Effector memory CD4-positive, alpha-beta T cell (primary cell): Measurements from ENCODE around the gene AAK1.

Experiments
- DNase-seq, 3 donors: peaks; one replicate each; pipeline ENCODE4 v3.0.0-alpha.2; 2020
- H3K27ac ChIP-seq: 2 replicates; pipeline ENCODE4 v1.7.0; 2013; ENCODE audit warnings: mild to moderate bottlenecking, low read length, moderate library complexity; ENCODE audit not compliant: insufficient read depth, poor library complexity, severe bottlenecking
- H3K27me3 ChIP-seq: replicated peaks from 2 replicates; pipeline ENCODE4 v1.7.0; 2013; ENCODE audit warnings: mild to moderate bottlenecking, low read length; ENCODE audit not compliant: insufficient read depth, control insufficient read depth, poor library complexity, severe bottlenecking
- H3K36me3 ChIP-seq: 2 replicates; pipeline ENCODE4 v1.7.0; 2013; ENCODE audit warnings: mild to moderate bottlenecking, low read length, moderate library complexity; ENCODE audit not compliant: control insufficient read depth, insufficient read depth
- H3K4me1 ChIP-seq: 2 replicates; pipeline ENCODE4 v1.7.0; 2013; ENCODE audit warnings: low read length, mild to moderate bottlenecking; ENCODE audit not compliant: control insufficient read depth, insufficient read depth, poor library complexity, severe bottlenecking
- H3K4me3 ChIP-seq: 2 replicates; pipeline ENCODE4 v1.7.0; 2013; ENCODE audit warnings: low read length, low read depth, mild to moderate bottlenecking; ENCODE audit not compliant: insufficient read depth, poor library complexity, severe bottlenecking
- H3K9me3 ChIP-seq: 2 replicates; pipeline ENCODE4 v1.7.0; 2013; ENCODE audit warnings: mild to moderate bottlenecking, low read length, moderate library complexity; ENCODE audit not compliant: control insufficient read depth

The AAK1 gene

DNA sequence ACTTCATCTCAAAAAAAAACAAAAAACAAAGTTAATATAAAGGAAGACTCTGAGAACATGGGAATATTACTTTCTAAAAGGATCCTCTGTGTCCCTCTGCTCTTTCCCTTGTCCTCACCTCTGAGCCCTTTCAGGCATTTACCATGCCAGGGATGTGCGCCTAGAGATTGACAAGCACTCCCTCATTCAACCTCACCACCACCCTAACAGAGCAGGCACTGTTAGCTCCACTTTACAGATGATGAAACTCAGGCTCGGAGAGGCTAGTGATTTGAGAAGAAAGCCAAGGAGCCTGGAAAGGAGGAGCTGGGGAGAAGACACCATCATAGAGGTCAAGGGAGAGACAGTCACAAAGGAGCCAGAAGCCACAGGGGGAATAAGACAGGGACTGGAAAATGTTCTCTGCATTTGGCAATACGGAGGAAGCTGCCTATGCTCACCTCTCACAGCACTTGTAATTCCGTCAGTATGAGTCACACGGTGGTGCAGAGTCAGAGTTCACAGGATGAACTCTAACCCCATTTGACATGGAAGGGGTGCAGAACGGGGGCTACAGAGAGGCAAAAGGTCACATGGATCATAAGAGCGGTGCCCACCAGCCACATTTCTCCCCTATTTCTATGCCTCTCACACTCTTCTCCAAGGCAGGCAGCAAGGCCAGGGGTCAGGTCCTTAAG, 104.5 kb downstream of the AAK1 start:
- Histone ChIP-seq H3K27ac (no peak overlapping the region), H3K36me3 (peaks cover 80% of the 10 kb centered on the region), H3K4me3 (no peak overlapping the region), H3K27me3 (no peaks in the 10 kb centered on the region), H3K4me1 (no peaks in the 10 kb centered on the region), H3K9me3 (no peaks in the 10 kb centered on the region)
- DNase-seq = no peak

DNA sequence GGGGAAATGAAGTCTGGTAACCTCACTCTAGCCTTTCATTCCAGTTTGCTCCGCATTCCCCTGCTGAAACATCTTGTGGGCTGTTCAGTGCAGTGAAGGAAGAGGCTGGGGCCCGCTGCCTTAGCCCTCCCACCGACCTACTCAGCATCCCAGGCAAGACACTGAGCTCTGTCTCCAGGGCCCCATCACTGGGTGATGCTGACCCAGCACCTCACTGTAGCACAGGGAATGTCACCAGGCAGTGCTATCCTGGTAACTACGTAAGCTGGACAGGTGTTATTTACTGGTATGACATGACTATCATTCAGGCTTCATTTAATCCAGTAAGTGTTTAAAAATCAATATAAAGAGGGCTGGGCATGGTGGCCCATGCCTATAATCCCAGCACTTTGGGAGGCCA, 105.3 kb downstream of the AAK1 start:
- Histone ChIP-seq H3K36me3 (peaks cover 87% of the 10 kb centered on the region), H3K27ac (no peak overlapping the region), H3K4me3 (no peak overlapping the region), H3K27me3 (no peaks in the 10 kb centered on the region), H3K9me3 (peaks cover 4% of the 10 kb centered on the region), H3K4me1 (no peaks in the 10 kb centered on the region)
- no peak for DNase-seq

DNA sequence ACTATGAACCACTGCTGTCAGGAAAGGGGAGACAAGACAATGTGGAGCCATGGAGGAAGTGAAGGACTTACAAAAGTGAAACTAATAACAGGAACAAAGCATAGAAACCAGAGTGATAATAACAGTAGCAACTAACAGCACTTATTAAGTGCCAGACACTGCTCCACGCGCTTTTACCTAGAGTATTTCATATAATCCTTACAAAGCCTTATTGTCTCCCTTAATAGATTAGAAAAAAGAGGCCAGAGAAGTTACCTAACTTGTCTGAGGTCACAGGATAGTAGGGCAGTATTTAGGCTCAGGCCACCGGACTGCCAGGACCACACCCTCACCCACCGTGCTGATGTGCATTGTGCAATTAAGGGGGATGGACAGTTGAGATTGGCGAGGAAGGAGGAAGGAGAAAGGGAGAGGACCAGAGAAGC, 107.7 kb downstream of the AAK1 start:
- no peak overlapping the region for H3K4me3 ChIP-seq
- peaks cover 93% of the 10 kb centered on the region for H3K36me3 ChIP-seq
- H3K9me3 ChIP-seq = peaks cover 4% of the 10 kb centered on the region
- H3K4me1 ChIP-seq = no peaks in the 10 kb centered on the region
- no peak for DNase-seq
- H3K27ac ChIP-seq = no peak overlapping the region
- no peaks in the 10 kb centered on the region for H3K27me3 ChIP-seq

GRCh38 chr2:69531186-69531585, 112.4 kb downstream of the AAK1 start:
- Histone ChIP-seq H3K27ac (no peak overlapping the region), H3K36me3 (peaks cover 85% of the 10 kb centered on the region), H3K4me1 (no peaks in the 10 kb centered on the region), H3K4me3 (no peak overlapping the region), H3K9me3 (peaks cover 4% of the 10 kb centered on the region), H3K27me3 (no peaks in the 10 kb centered on the region)
- DNase-seq = no peak

DNA sequence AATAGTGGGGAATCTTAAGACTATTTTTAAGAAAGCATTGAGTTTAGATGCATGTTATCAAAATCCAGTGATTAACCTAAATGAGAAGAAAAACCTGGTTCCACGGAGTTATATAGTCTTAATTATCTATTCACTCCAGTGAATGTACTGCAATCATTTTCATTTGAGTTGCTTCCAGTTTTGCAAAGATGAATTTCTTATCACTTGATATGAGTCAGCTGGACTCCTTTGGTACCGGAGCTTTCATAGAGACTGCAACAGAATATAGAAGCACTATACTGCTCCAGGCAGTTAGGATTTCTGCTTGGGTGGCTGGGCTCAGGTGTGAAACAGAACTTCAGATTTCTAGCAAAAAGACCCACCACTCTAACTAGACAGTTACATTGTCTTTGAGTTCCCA, 114.1 kb downstream of the AAK1 start:
- DNase-seq = no peak
- Histone ChIP-seq H3K27me3 (no peaks in the 10 kb centered on the region), H3K36me3 (peaks cover 85% of the 10 kb centered on the region), H3K4me3 (no peak overlapping the region), H3K27ac (no peak overlapping the region), H3K9me3 (peaks cover 4% of the 10 kb centered on the region), H3K4me1 (no peaks in the 10 kb centered on the region)

DNA sequence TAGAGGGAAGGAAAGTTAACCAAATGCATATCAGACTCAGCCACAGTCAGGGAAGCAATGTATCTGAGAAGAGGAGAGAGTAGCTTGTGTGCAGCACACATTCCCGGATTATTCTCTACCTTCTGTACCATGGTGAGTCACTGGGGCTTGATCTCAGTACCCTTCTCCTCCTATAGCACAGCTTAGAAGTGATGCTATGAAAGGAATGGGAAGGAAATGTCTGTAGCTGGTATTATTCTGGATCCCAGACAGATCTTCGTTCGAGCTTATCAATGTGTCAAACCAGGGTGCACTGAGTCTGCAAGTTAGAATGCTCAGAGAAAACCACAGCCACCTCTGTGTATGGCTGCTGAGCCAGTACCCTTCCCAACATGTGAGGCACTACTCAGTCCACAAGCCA, 118.3 kb downstream of the AAK1 start:
- Histone ChIP-seq H3K27ac (no peak overlapping the region), H3K9me3 (no peaks in the 10 kb centered on the region), H3K36me3 (peaks cover 79% of the 10 kb centered on the region), H3K4me3 (no peak overlapping the region), H3K4me1 (no peaks in the 10 kb centered on the region), H3K27me3 (no peaks in the 10 kb centered on the region)
- no peak for DNase-seq

GRCh38 chr2:69524799-69525198, 118.7 kb downstream of the AAK1 start:
- no peaks in the 10 kb centered on the region for H3K27me3 ChIP-seq
- no peaks in the 10 kb centered on the region for H3K9me3 ChIP-seq
- no peak overlapping the region for H3K27ac ChIP-seq
- no peaks in the 10 kb centered on the region for H3K4me1 ChIP-seq
- H3K36me3 ChIP-seq = peaks cover 80% of the 10 kb centered on the region
- no peak for DNase-seq
- H3K4me3 ChIP-seq = no peak overlapping the region

DNA sequence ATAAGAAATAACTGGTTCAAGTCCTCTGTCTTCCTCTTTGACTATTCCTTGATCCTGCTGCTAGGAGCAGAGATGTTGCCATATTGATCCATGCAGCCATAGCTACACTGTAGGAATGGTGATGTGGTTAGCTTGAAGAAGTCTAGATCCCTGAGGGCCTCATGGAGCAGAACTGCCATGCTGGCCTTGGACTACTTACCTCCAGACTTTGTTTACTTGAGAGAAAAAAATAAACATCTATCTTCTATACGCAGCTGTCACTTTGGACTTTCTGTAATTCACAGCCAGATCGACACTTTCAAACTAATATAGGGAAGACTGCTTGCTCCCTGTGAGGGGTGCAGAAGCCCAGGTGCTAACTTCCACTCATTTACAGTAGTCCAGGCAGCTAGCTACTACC, 121.8 kb downstream of the AAK1 start:
- no peak overlapping the region for H3K27ac ChIP-seq
- H3K36me3 ChIP-seq = peaks cover 86% of the 10 kb centered on the region
- no peak overlapping the region for H3K4me3 ChIP-seq
- H3K4me1 ChIP-seq = no peaks in the 10 kb centered on the region
- no peaks in the 10 kb centered on the region for H3K9me3 ChIP-seq
- no peaks in the 10 kb centered on the region for H3K27me3 ChIP-seq
- DNase-seq = no peak

DNA sequence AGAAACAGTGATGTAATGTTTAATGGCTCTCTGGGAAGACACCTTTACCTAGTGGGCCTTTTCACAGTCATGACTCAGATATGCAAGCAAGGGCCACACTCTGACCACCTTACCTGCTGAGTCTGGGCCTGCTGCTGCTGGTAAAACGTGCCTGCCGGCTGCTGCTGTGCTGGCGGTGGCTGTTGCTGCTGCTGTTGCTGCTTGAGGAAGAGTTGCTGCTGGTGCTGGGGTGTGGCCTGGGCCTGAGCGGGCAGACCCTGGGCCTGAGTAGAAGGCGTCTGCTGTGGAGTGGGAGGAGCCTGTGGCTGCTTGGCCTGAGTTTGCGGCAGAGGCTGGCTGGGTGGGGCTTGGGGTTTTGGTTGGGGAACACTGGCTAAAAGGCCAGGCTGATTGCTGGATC, 124.7 kb downstream of the AAK1 start:
- no peaks in the 10 kb centered on the region for H3K4me1 ChIP-seq
- H3K27me3 ChIP-seq = no peaks in the 10 kb centered on the region
- no peak for DNase-seq
- H3K27ac ChIP-seq = no peak overlapping the region
- no peaks in the 10 kb centered on the region for H3K9me3 ChIP-seq
- peaks cover 90% of the 10 kb centered on the region for H3K36me3 ChIP-seq
- no peak overlapping the region for H3K4me3 ChIP-seq

DNA sequence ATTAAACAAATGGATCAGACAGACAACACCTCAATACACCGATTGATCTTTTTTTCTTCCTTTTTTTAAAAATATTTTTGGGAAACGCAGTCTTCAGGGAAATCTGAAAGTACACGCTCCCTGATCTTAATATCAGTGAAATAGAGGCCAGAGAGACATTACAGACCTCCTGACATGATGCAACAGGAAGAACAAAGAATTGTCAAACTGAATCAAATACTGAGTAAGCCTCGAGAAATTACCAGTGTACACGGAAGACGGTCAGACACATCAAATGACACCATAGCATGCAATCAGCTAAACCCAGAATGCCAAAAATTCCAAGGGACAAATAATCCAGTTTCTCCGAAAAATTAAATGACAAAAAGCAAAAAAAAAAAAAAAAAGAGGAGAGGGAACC, 126.1 kb downstream of the AAK1 start:
- no peak for DNase-seq
- peaks cover 92% of the 10 kb centered on the region for H3K36me3 ChIP-seq
- H3K27ac ChIP-seq = no peak overlapping the region
- H3K9me3 ChIP-seq = no peaks in the 10 kb centered on the region
- H3K27me3 ChIP-seq = no peaks in the 10 kb centered on the region
- no peaks in the 10 kb centered on the region for H3K4me1 ChIP-seq
- H3K4me3 ChIP-seq = no peak overlapping the region
